HEK293 (cell line): ENCODE data around the gene HSD3B1.

Source experiments
- CTCF ChIA-PET: fragments of 350-600 bp; formaldehyde crosslinking; extraction: SDS; loops from one replicate; lab custom pipeline; 2021; ENCODE audit warnings: antibody characterized with exemption; lab: Yijun Ruan, JAX
- POLR2A ChIA-PET: fragments of 300-600 bp; formaldehyde crosslinking; extraction: SDS; loops from one replicate; lab custom pipeline; 2020; ENCODE audit warnings: antibody characterized with exemption, inconsistent platforms; lab: Yijun Ruan, JAX
- H3K27ac ChIP-seq: fragments of 200-500 bp; sonication (Bioruptor generic); 2 replicates; pipeline ENCODE4 v1.5.1; 2014; ENCODE audit warnings: low read depth, low read length, control low read depth, inconsistent platforms; ENCODE audit errors: extremely low read depth
- H3K36me3 ChIP-seq, 2 experiments: fragments of 200-500 bp in 1 of 2; sonication (Bioruptor generic) in 1 of 2; 1 replicate in 1 of 2; 2 replicates in 1 of 2; pipeline ENCODE4 v1.5.1; 2014 to 2017; ENCODE audit warnings: inconsistent platforms in 2 of 2, low read length in 2 of 2; ENCODE audit not compliant: control insufficient read depth in 2 of 2, insufficient read depth in 1 of 2
- H3K4me1 ChIP-seq: fragments of 200-500 bp; sonication (Bioruptor generic); 2 replicates; pipeline ENCODE4 v1.5.1; 2014; ENCODE audit warnings: mild to moderate bottlenecking, low read length, inconsistent platforms; ENCODE audit not compliant: control insufficient read depth, insufficient read depth
- H3K4me3 ChIP-seq: 2 replicates; pipeline ENCODE4 v1.5.1; 2011; ENCODE audit warnings: low read depth, mild to moderate bottlenecking, control low read depth, low read length, moderate library complexity
- H3K9me3 ChIP-seq: fragments of 200-500 bp; sonication (Bioruptor generic); 2 replicates; pipeline ENCODE4 v1.5.1; 2014; ENCODE audit warnings: low read depth, low read length, inconsistent platforms; ENCODE audit not compliant: control insufficient read depth, insufficient read depth
- GLI4 ChIP-seq: fragments of 450-650 bp; formaldehyde crosslinking; IDR thresholded peaks from 2 replicates; pipeline ENCODE4 v1.5.1; 2016; ENCODE audit warnings: missing biosample characterization, missing genetic modification characterization
- HIC1 ChIP-seq: fragments of 450-650 bp; formaldehyde crosslinking; IDR thresholded peaks from 2 replicates; pipeline ENCODE4 v1.5.1; 2016; ENCODE audit warnings: missing biosample characterization, missing genetic modification characterization
- HOXC10 ChIP-seq: sonication (generic); formaldehyde crosslinking; IDR thresholded peaks from 2 replicates; pipeline ENCODE4 v1.8.1; 2023; ENCODE audit warnings: mild to moderate bottlenecking, missing genetic modification reagents
- IKZF3 ChIP-seq: fragments of 450-650 bp; IDR thresholded peaks from 2 replicates; pipeline ENCODE4 v1.5.0; 2018; ENCODE audit warnings: missing biosample characterization, mild to moderate bottlenecking, missing genetic modification characterization, moderate library complexity
- MZF1 ChIP-seq: fragments of 450-650 bp; formaldehyde crosslinking; IDR thresholded peaks from 2 replicates; pipeline ENCODE4 v1.5.1; 2017; ENCODE audit warnings: missing biosample characterization, missing genetic modification characterization, borderline replicate concordance
- SP7 ChIP-seq: fragments of 450-650 bp; formaldehyde crosslinking; IDR thresholded peaks from 2 replicates; pipeline ENCODE4 v1.5.1; 2016; ENCODE audit warnings: missing biosample characterization, missing genetic modification characterization
- ZFHX2 ChIP-seq: fragments of 450-650 bp; formaldehyde crosslinking; conservative IDR thresholded peaks from 2 replicates; pipeline ENCODE4 v1.5.1; 2016; ENCODE audit warnings: missing biosample characterization, missing genetic modification characterization
- ZFP3 ChIP-seq: fragments of 450-650 bp; formaldehyde crosslinking; IDR thresholded peaks from 2 replicates; pipeline ENCODE4 v1.5.1; 2016; ENCODE audit warnings: low read depth, missing biosample characterization, missing genetic modification characterization
- ZFP69B ChIP-seq: fragments of 450-650 bp; formaldehyde crosslinking; IDR thresholded peaks from 2 replicates; pipeline ENCODE4 v1.5.1; 2016; ENCODE audit warnings: missing biosample characterization, missing genetic modification characterization
- ZNF121 ChIP-seq: fragments of 450-650 bp; formaldehyde crosslinking; IDR thresholded peaks from 2 replicates; pipeline ENCODE4 v1.5.1; 2016; ENCODE audit warnings: missing biosample characterization, missing genetic modification characterization
- ZNF133 ChIP-seq: fragments of 450-650 bp; formaldehyde crosslinking; IDR thresholded peaks from 2 replicates; pipeline ENCODE4 v1.5.1; 2016; ENCODE audit warnings: missing biosample characterization, missing genetic modification characterization
- ZNF140 ChIP-seq: fragments of 450-650 bp; formaldehyde crosslinking; IDR thresholded peaks from 2 replicates; pipeline ENCODE4 v1.5.1; 2016; ENCODE audit warnings: missing biosample characterization, missing genetic modification characterization
- ZNF157 ChIP-seq: fragments of 450-650 bp; formaldehyde crosslinking; IDR thresholded peaks from 2 replicates; pipeline ENCODE4 v1.5.1; 2016; ENCODE audit warnings: missing biosample characterization, missing genetic modification characterization
- ZNF19 ChIP-seq: fragments of 450-650 bp; formaldehyde crosslinking; IDR thresholded peaks from 2 replicates; pipeline ENCODE4; 2016; ENCODE audit warnings: missing biosample characterization, missing genetic modification characterization, low read depth
- ZNF248 ChIP-seq: fragments of 450-650 bp; formaldehyde crosslinking; IDR thresholded peaks from 2 replicates; pipeline ENCODE4 v1.5.1; 2017; ENCODE audit warnings: missing biosample characterization, missing genetic modification characterization
- ZNF26 ChIP-seq: fragments of 450-650 bp; formaldehyde crosslinking; IDR thresholded peaks from 2 replicates; pipeline ENCODE4 v1.5.1; 2016; ENCODE audit warnings: missing biosample characterization, missing genetic modification characterization
- ZNF266 ChIP-seq: fragments of 450-650 bp; formaldehyde crosslinking; IDR thresholded peaks from 2 replicates; pipeline ENCODE4 v1.5.1; 2016; ENCODE audit warnings: missing biosample characterization, missing genetic modification characterization, low read depth
- ZNF341 ChIP-seq: fragments of 450-650 bp; formaldehyde crosslinking; IDR thresholded peaks from 2 replicates; pipeline ENCODE4; 2016; ENCODE audit warnings: low read depth, missing biosample characterization, missing genetic modification characterization
- ZNF354C ChIP-seq: fragments of 450-650 bp; formaldehyde crosslinking; IDR thresholded peaks from 2 replicates; pipeline ENCODE4 v1.5.1; 2016; ENCODE audit warnings: missing biosample characterization, missing genetic modification characterization, low read depth, borderline replicate concordance
- ZNF362 ChIP-seq: fragments of 450-650 bp; formaldehyde crosslinking; IDR thresholded peaks from 2 replicates; pipeline ENCODE4 v1.5.1; 2016; ENCODE audit warnings: missing biosample characterization, missing genetic modification characterization
- ZNF514 ChIP-seq: fragments of 450-650 bp; formaldehyde crosslinking; IDR thresholded peaks from 2 replicates; pipeline ENCODE4 v1.5.1; 2016; ENCODE audit warnings: missing biosample characterization, missing genetic modification characterization
- ZNF521 ChIP-seq: fragments of 450-650 bp; formaldehyde crosslinking; IDR thresholded peaks from 2 replicates; pipeline ENCODE4 v1.5.1; 2017; ENCODE audit warnings: missing biosample characterization, mild to moderate bottlenecking, missing genetic modification characterization
- ZNF624 ChIP-seq: fragments of 450-650 bp; formaldehyde crosslinking; IDR thresholded peaks from 2 replicates; pipeline ENCODE4 v1.5.1; 2017; ENCODE audit warnings: missing biosample characterization, missing genetic modification characterization
- ZNF660 ChIP-seq: fragments of 450-650 bp; IDR thresholded peaks from 2 replicates; pipeline ENCODE4 v1.5.1; 2018; ENCODE audit warnings: missing biosample characterization, mild to moderate bottlenecking, missing genetic modification characterization
- ZNF768 ChIP-seq: fragments of 450-650 bp; formaldehyde crosslinking; IDR thresholded peaks from 2 replicates; pipeline ENCODE4 v1.5.1; 2018; ENCODE audit warnings: missing biosample characterization, mild to moderate bottlenecking, missing genetic modification characterization
- TF ChIP-seq, protein P1 (sequence below): fragments of 450-650 bp; IDR thresholded peaks from 2 replicates; pipeline ENCODE4 v1.5.1; 2018; ENCODE audit warnings: missing biosample characterization, missing genetic modification characterization

Gene HSD3B1

GRCh38 chr1:119506941-119507340 is at the start of gene HSD3B1:
TSS of gene HSD3B1 (plus strand) at chr1:119507210. CDS start at chr1:119507477, 267 bp downstream.
- no peaks in the 10 kb centered on the region for H3K9me3 ChIP-seq
- TF ChIP-seq, protein P1, sequence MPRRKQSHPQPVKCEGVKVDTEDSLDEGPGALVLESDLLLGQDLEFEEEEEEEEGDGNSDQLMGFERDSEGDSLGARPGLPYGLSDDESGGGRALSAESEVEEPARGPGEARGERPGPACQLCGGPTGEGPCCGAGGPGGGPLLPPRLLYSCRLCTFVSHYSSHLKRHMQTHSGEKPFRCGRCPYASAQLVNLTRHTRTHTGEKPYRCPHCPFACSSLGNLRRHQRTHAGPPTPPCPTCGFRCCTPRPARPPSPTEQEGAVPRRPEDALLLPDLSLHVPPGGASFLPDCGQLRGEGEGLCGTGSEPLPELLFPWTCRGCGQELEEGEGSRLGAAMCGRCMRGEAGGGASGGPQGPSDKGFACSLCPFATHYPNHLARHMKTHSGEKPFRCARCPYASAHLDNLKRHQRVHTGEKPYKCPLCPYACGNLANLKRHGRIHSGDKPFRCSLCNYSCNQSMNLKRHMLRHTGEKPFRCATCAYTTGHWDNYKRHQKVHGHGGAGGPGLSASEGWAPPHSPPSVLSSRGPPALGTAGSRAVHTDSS (tag by site-specific recombination): no peak
- TF ChIP-seq GLI4 (no peak), ZNF248 (tag by site-specific recombination) (no peak), ZNF362 (tag by site-specific recombination) (no peak), ZNF768 (tag by site-specific recombination) (no peak), ZFHX2 (tag by site-specific recombination) (no peak), ZNF157 (tag by site-specific recombination) (no peak), ZNF133 (no peak), HIC1 (tag by site-specific recombination) (no peak), ZNF26 (tag by site-specific recombination) (no peak), IKZF3 (tag by site-specific recombination) (no peak), ZNF624 (no peak), ZNF354C (tag by site-specific recombination) (no peak), ZNF514 (tag by site-specific recombination) (no peak)
- TF ChIP-seq, all 188 proteins: peak for 0
- POLR2A ChIA-PET: no interaction called here
- no peak within 1 kb of the TSS for H3K27ac ChIP-seq
- CTCF ChIA-PET: no interaction called here
- no peaks in the 10 kb centered on the region for H3K4me1 ChIP-seq
- H3K36me3 ChIP-seq: no peaks in the 10 kb centered on the region
- no peak within 1 kb of the TSS for H3K4me3 ChIP-seq

DNA sequence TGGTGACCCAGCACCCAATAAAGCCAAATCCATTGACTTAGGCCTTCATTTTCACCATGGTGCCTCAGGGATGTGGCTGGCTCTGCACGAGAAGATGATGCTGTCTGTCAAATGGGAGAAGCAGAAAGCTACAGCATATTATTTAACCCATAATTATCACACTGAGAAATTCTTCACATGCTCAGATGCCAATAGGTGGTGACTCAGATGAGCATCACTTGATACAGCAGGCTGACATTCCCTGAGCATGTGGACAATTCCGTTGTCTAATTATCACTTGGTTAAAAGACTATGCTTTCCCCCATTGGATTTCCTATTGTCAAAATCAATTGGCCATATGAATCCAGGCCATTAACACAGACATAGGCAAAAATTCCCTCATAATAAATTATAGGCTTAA is 44.0 kb upstream of the HSD3B1 start:
- H3K9me3 ChIP-seq: no peaks in the 10 kb centered on the region
- ChIA-PET CTCF (interaction anchor here (0.5 to 1.2 kb wide), 2 partner anchors 11 to 120 kb away, joined by 3 read pairs; no protein-coding TSS in a partner anchor), POLR2A (no interaction called here)
- no peaks in the 10 kb centered on the region for H3K36me3 ChIP-seq
- H3K4me1 ChIP-seq: no peaks in the 10 kb centered on the region
- H3K27ac ChIP-seq: no peak overlapping the region
- no peak overlapping the region for H3K4me3 ChIP-seq
- TF ChIP-seq ZNF341 (tag by site-specific recombination): no peak
- no peak for TF ChIP-seq ZFP3
- TF ChIP-seq SP7 (tag by site-specific recombination): no peak
- TF ChIP-seq ZNF121: no peak
- no peak for TF ChIP-seq ZNF362 (tag by site-specific recombination)
- no peak for TF ChIP-seq HOXC10 (CRISPR knock-in tag)
- no peak for TF ChIP-seq ZNF266 (tag by site-specific recombination)
- no peak for TF ChIP-seq ZNF521 (tag by site-specific recombination)
- no peak for TF ChIP-seq ZFP69B (tag by site-specific recombination)
- TF ChIP-seq MZF1 (tag by site-specific recombination): no peak
- no peak for TF ChIP-seq ZNF19 (tag by site-specific recombination)
- no peak for TF ChIP-seq ZNF140 (tag by site-specific recombination)
- no peak for TF ChIP-seq ZNF660 (tag by site-specific recombination)
